GM12892 (cell line): ENCODE data around the gene SH2B2.

Experiments used
- POLR2A ChIP-seq: IDR thresholded peaks from 2 replicates; pipeline ENCODE4 v1.6.1; 2011; ENCODE audit warnings: low read depth, low read length, control low read depth
- POLR2AphosphoS5 ChIP-seq: IDR thresholded peaks from 2 replicates; pipeline ENCODE4 v1.6.1; 2011; ENCODE audit warnings: low read depth, low read length, control low read depth

- TF ChIP-seq POLR2A (no peak), POLR2AphosphoS5 (no peak)
These were observed 32.1 kb upstream of the SH2B2 start for GRCh38 chr7:102254521-102254920.
